ENCODE results near the gene PEX26. TPM values are rescaled to one million over a fixed set of nuclear protein-coding genes. Genes with fewer than 3 reads are reported as not detected.
"Not testable (repeated sequence)": the region's sequence is repeated elsewhere in the genome, so short reads cannot be mapped to it uniquely, and the experiment has no call there.

PEX26 gene
- total RNA-seq, 1 experiment from 2014 or later = 46.1 TPM

DNA sequence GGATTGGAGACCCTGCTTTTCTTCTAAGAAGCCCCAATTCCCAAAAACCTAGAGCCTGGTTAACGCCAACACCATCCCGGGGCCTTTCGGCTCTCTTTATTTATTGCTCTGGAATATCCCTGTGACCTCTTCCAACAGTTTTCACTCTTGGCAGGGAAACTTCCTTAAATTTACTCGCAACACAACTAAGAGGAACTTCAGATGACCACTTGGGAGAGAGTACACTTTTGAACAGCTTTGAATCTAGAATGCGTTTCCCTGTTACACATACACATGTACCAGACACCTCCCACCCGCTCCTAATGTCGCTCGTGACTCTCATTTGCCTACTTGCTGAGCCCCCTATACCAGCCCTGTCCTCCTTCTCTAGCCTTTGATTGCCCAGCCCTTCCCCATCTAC lies 52.2 kb downstream of the PEX26 start:
- no peaks in the 10 kb centered on the region for H3K9me3 Mint-ChIP-seq (ENCODE audit: low read depth, unreplicated experiment)
- CTCF ChIA-PET = interaction anchor here (0.6 to 0.7 kb wide), 3 partner anchors 11 to 450 kb away, joined by 4 to 5 read pairs (median 4); no protein-coding TSS in a partner anchor
- no peaks in the 10 kb centered on the region for H3K36me3 Mint-ChIP-seq (ENCODE audit: insufficient read depth, unreplicated experiment)
- no peaks in the 10 kb centered on the region for H3K4me1 Mint-ChIP-seq (ENCODE audit: low read depth, unreplicated experiment)
- no peak overlapping the region for H3K4me3 Mint-ChIP-seq (ENCODE audit: low read depth, unreplicated experiment)
- DNase-seq = no peak
- BruUV-seq (replicated peaks) = no TSS peak
- intact Hi-C loops (cut with micrococcal nuclease; ENCODE audit: unreplicated experiment) = no loop called here
- no peak overlapping the region for H3K27ac Mint-ChIP-seq (ENCODE audit: unreplicated experiment)
- TF ChIP-seq, protein P1, sequence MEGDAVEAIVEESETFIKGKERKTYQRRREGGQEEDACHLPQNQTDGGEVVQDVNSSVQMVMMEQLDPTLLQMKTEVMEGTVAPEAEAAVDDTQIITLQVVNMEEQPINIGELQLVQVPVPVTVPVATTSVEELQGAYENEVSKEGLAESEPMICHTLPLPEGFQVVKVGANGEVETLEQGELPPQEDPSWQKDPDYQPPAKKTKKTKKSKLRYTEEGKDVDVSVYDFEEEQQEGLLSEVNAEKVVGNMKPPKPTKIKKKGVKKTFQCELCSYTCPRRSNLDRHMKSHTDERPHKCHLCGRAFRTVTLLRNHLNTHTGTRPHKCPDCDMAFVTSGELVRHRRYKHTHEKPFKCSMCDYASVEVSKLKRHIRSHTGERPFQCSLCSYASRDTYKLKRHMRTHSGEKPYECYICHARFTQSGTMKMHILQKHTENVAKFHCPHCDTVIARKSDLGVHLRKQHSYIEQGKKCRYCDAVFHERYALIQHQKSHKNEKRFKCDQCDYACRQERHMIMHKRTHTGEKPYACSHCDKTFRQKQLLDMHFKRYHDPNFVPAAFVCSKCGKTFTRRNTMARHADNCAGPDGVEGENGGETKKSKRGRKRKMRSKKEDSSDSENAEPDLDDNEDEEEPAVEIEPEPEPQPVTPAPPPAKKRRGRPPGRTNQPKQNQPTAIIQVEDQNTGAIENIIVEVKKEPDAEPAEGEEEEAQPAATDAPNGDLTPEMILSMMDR (IDR thresholded peaks at IDR 0.05; ENCODE audit: unreplicated experiment) = no peak
- H3K27me3 Mint-ChIP-seq (ENCODE audit: unreplicated experiment) = no peaks in the 10 kb centered on the region

DNA sequence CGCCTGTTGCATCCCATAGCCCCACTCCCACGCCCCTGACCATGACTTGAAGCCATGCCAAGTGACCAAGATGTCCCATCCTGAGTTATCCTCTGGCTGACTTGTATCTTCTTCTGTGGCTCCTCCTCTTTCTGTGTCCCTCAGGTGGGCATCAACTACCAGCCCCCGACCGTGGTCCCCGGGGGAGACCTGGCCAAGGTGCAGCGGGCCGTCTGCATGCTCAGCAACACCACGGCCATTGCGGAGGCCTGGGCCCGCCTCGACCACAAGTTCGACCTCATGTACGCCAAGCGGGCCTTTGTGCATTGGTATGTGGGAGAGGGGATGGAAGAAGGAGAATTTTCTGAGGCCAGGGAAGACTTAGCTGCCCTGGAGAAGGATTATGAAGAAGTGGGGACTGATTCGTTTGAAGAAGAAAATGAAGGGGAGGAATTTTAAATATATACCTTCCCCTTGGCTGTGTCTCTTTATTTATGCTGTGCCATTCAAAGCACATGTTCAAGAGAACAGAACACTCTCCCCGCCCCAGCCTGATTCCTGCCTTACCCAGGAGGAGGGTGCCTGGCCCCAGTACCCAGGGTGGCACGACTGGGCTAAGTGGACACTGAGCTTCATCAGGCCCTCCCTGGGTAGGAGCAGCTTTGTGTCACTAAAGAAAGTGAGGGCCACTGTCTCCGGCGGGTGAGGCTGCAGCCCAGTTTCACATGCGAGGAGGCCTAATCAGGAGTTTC lies 53.1 kb downstream of the PEX26 start:
- Mint-ChIP-seq H3K36me3 (ENCODE audit: insufficient read depth, unreplicated experiment) (no peaks in the 10 kb centered on the region), H3K9me3 (ENCODE audit: low read depth, unreplicated experiment) (no peaks in the 10 kb centered on the region), H3K27me3 (ENCODE audit: unreplicated experiment) (no peaks in the 10 kb centered on the region), H3K4me1 (ENCODE audit: low read depth, unreplicated experiment) (no peaks in the 10 kb centered on the region), H3K27ac (ENCODE audit: unreplicated experiment) (no peak overlapping the region), H3K4me3 (ENCODE audit: low read depth, unreplicated experiment) (no peak overlapping the region)
- no TSS peak for BruUV-seq (replicated peaks)
- no peak for DNase-seq
- intact Hi-C loops (cut with micrococcal nuclease; ENCODE audit: unreplicated experiment) = no loop called here
- TF ChIP-seq, protein P1 (IDR thresholded peaks at IDR 0.05; ENCODE audit: unreplicated experiment) = no peak
- CTCF ChIA-PET = interaction anchor here (0.6 to 0.7 kb wide), 2 partner anchors 21 to 451 kb away, joined by 4 read pairs; no protein-coding TSS in a partner anchor

GRCh38 chr22:18133452-18133851 lies 55.7 kb downstream of the PEX26 start:
- Mint-ChIP-seq H3K4me3 (ENCODE audit: low read depth, unreplicated experiment) (no peak overlapping the region), H3K4me1 (ENCODE audit: low read depth, unreplicated experiment) (no peaks in the 10 kb centered on the region), H3K27ac (ENCODE audit: unreplicated experiment) (no peak overlapping the region), H3K9me3 (ENCODE audit: low read depth, unreplicated experiment) (no peaks in the 10 kb centered on the region), H3K36me3 (ENCODE audit: insufficient read depth, unreplicated experiment) (no peaks in the 10 kb centered on the region), H3K27me3 (ENCODE audit: unreplicated experiment) (no peaks in the 10 kb centered on the region)
- no TSS peak for BruUV-seq (replicated peaks)
- intact Hi-C loops (cut with micrococcal nuclease; ENCODE audit: unreplicated experiment) = no loop called here
- TF ChIP-seq, protein P1 (IDR thresholded peaks at IDR 0.05; ENCODE audit: unreplicated experiment) = no peak
- no peak for DNase-seq
- CTCF ChIA-PET = no interaction called here

- intact Hi-C loops (cut with micrococcal nuclease; ENCODE audit: unreplicated experiment) = no loop called here
- TF ChIP-seq, protein P1 (IDR thresholded peaks at IDR 0.05; ENCODE audit: unreplicated experiment) = no peak
- H3K4me3 Mint-ChIP-seq (ENCODE audit: low read depth, unreplicated experiment) = no peak overlapping the region
- no peaks in the 10 kb centered on the region for H3K27me3 Mint-ChIP-seq (ENCODE audit: unreplicated experiment)
- DNase-seq = no peak
- no peaks in the 10 kb centered on the region for H3K36me3 Mint-ChIP-seq (ENCODE audit: insufficient read depth, unreplicated experiment)
- no peaks in the 10 kb centered on the region for H3K9me3 Mint-ChIP-seq (ENCODE audit: low read depth, unreplicated experiment)
- H3K27ac Mint-ChIP-seq (ENCODE audit: unreplicated experiment) = no peak overlapping the region
- CTCF ChIA-PET = no interaction called here
- no TSS peak for BruUV-seq (replicated peaks)
- H3K4me1 Mint-ChIP-seq (ENCODE audit: low read depth, unreplicated experiment) = no peaks in the 10 kb centered on the region
These were observed 59.0 kb downstream of the PEX26 start for GRCh38 chr22:18136563-18137320.

DNA sequence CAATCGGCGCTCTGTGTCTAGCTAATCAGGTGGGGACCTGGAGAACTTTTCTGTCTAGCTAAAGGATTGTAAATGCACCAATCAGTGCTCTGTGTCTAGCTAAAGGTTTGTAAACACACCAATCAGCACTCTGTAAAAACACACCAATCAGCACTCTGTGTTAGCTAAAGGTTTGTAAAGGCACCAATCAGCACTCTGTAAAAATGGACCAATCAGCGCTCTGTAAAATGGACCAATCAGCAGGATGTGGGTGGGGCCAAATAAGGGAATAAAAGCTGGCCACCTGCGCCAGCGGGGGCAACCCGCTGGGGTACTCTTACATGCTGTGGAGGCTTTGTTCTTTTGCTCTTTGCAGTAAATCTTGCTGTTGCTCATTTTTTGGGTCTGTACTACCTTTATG lies 63.2 kb downstream of the PEX26 start:
- H3K27me3 Mint-ChIP-seq (ENCODE audit: unreplicated experiment); H3K4me1 Mint-ChIP-seq (ENCODE audit: low read depth, unreplicated experiment); BruUV-seq (replicated peaks); intact Hi-C loops (cut with micrococcal nuclease; ENCODE audit: unreplicated experiment); H3K4me3 Mint-ChIP-seq (ENCODE audit: low read depth, unreplicated experiment); H3K9me3 Mint-ChIP-seq (ENCODE audit: low read depth, unreplicated experiment); H3K27ac Mint-ChIP-seq (ENCODE audit: unreplicated experiment); H3K36me3 Mint-ChIP-seq (ENCODE audit: insufficient read depth, unreplicated experiment); DNase-seq: not testable (repeated sequence)
- CTCF ChIA-PET = interaction anchor here (0.6 kb wide), 1 partner anchor 11 kb away, joined by 5 read pairs; no protein-coding TSS in a partner anchor

Data from Calu3 (cell line).